H9 (cell line): ENCODE measurements around the gene ADAMTS17. TPM values are rescaled to one million over a fixed set of nuclear protein-coding genes. Genes with fewer than 3 reads are reported as not detected.
A peak's percentile ranks its signal among the peaks of the same experiment; 100 is the strongest.

Source experiments
- DNase-seq: peaks from one replicate; pipeline ENCODE4 v3.0.0-alpha.2; 2017
- H2AFZ ChIP-seq: one replicate; pipeline ENCODE4 v1.6.1; 2013; ENCODE audit warnings: mild to moderate bottlenecking, low read length, control low read depth, moderate library complexity
- H2AK5ac ChIP-seq: 2 replicates; pipeline ENCODE4 v1.6.1; 2013; ENCODE audit warnings: low read length, control low read depth, mixed read lengths; ENCODE audit not compliant: insufficient read length
- H2BK120ac ChIP-seq: one replicate; pipeline ENCODE4 v1.6.1; 2013; ENCODE audit warnings: low read depth, mild to moderate bottlenecking, low read length, control low read depth, inconsistent platforms; ENCODE audit not compliant: poor library complexity, severe bottlenecking
- H2BK12ac ChIP-seq: 2 replicates; pipeline ENCODE4 v1.6.1; 2013; ENCODE audit warnings: low read length, control low read depth, mixed read lengths, low read depth; ENCODE audit not compliant: insufficient read length
- H2BK15ac ChIP-seq: 2 replicates; pipeline ENCODE4 v1.6.1; 2013; ENCODE audit warnings: low read depth, low read length, control low read depth
- H2BK20ac ChIP-seq: one replicate; pipeline ENCODE4 v1.6.1; 2013; ENCODE audit warnings: low read depth, mild to moderate bottlenecking, low read length, control low read depth, inconsistent platforms; ENCODE audit not compliant: poor library complexity, severe bottlenecking
- H2BK5ac ChIP-seq: 2 replicates; pipeline ENCODE4 v1.6.1; 2013; ENCODE audit warnings: low read length, control low read depth, mixed read lengths; ENCODE audit not compliant: insufficient read length
- H3K14ac ChIP-seq: 2 replicates; pipeline ENCODE4 v1.6.1; 2013; ENCODE audit warnings: low read length, control low read depth; ENCODE audit not compliant: insufficient read depth
- H3K18ac ChIP-seq: 2 replicates; pipeline ENCODE4 v1.6.1; 2013; ENCODE audit warnings: low read depth, mild to moderate bottlenecking, mixed read lengths, low read length, control low read depth; ENCODE audit not compliant: insufficient read length
- H3K23ac ChIP-seq: 2 replicates; pipeline ENCODE4 v1.6.1; 2013; ENCODE audit warnings: low read length, control low read depth, mixed read lengths, low read depth; ENCODE audit not compliant: insufficient read length
- H3K23me2 ChIP-seq: 2 replicates; pipeline ENCODE4 v1.6.1; 2013; ENCODE audit warnings: low read depth, mild to moderate bottlenecking, mixed read lengths, low read length, control low read depth; ENCODE audit not compliant: insufficient read length, poor library complexity, severe bottlenecking
- H3K27ac ChIP-seq: 2 replicates; pipeline ENCODE4 v1.5.1; 2013; ENCODE audit warnings: low read length, control low read depth, mixed read lengths, low read depth; ENCODE audit not compliant: insufficient read length
- H3K27me3 ChIP-seq: 2 replicates; pipeline ENCODE4 v1.6.1; 2013; ENCODE audit warnings: low read length, control low read depth, inconsistent platforms; ENCODE audit not compliant: insufficient read depth
- H3K4ac ChIP-seq: 2 replicates; pipeline ENCODE4 v1.6.1; 2013; ENCODE audit warnings: low read depth, mild to moderate bottlenecking, control low read depth, inconsistent platforms, low read length, moderate library complexity
- H3K4me1 ChIP-seq: 2 replicates; pipeline ENCODE4 v1.6.1; 2013; ENCODE audit warnings: low read length, control low read depth, inconsistent platforms; ENCODE audit not compliant: insufficient read depth
- H3K4me2 ChIP-seq: 2 replicates; pipeline ENCODE4 v1.6.1; 2013; ENCODE audit warnings: low read length, control low read depth, mixed read lengths; ENCODE audit not compliant: insufficient read length, insufficient read depth
- H3K56ac ChIP-seq: 2 replicates; pipeline ENCODE4 v1.6.1; 2013; ENCODE audit warnings: low read depth, mild to moderate bottlenecking, mixed read lengths, low read length, control low read depth; ENCODE audit not compliant: insufficient read length
- H3K79me1 ChIP-seq: 2 replicates; pipeline ENCODE4 v1.6.1; 2013; ENCODE audit warnings: low read depth, mild to moderate bottlenecking, moderate library complexity, low read length, control low read depth, inconsistent platforms; ENCODE audit not compliant: insufficient read depth, poor library complexity, severe bottlenecking
- H3K79me2 ChIP-seq: 2 replicates; pipeline ENCODE4 v1.6.1; 2013; ENCODE audit warnings: low read length, control low read depth, inconsistent platforms; ENCODE audit not compliant: insufficient read depth
- H3K9ac ChIP-seq: 2 replicates; pipeline ENCODE4 v1.6.1; 2013; ENCODE audit warnings: low read length, control low read depth, mixed read lengths; ENCODE audit not compliant: insufficient read length; ENCODE audit errors: extremely low read depth
- H3K9me3 ChIP-seq: one replicate; pipeline ENCODE4 v1.6.1; 2013; ENCODE audit warnings: low read depth, low read length, inconsistent platforms; ENCODE audit not compliant: control insufficient read depth
- H3T11ph ChIP-seq: one replicate; pipeline ENCODE4 v1.6.1; 2013; ENCODE audit warnings: mild to moderate bottlenecking, low read length, control low read depth, inconsistent platforms
- H4K20me1 ChIP-seq: one replicate; pipeline ENCODE4 v1.6.1; 2013; ENCODE audit not compliant: control insufficient read depth, insufficient read length, insufficient read depth
- H4K5ac ChIP-seq: 2 replicates; pipeline ENCODE4 v1.6.1; 2013; ENCODE audit warnings: low read depth, mild to moderate bottlenecking, mixed read lengths, low read length, control low read depth; ENCODE audit not compliant: insufficient read length
- H4K8ac ChIP-seq: replicated peaks from 2 replicates; pipeline ENCODE4 v1.6.1; 2013; ENCODE audit warnings: low read length, control low read depth, mixed read lengths, low read depth; ENCODE audit not compliant: insufficient read length
- H4K91ac ChIP-seq: 2 replicates; pipeline ENCODE4 v1.6.1; 2013; ENCODE audit warnings: low read depth, mild to moderate bottlenecking, moderate library complexity, mixed read lengths, low read length, control low read depth; ENCODE audit not compliant: insufficient read length
- H3K27ac Mint-ChIP-seq, 3 experiments: 2 replicates in 2 of 3; 3 replicates in 1 of 3; pipeline ENCODE4 v1.8.0; 2020 to 2021; ENCODE audit warnings: mixed read lengths in 3 of 3, mild to moderate bottlenecking in 1 of 3, moderate library complexity in 1 of 3
- H3K27me3 Mint-ChIP-seq: 2 replicates; pipeline ENCODE4 v1.8.0; 2021; ENCODE audit warnings: low read depth, mild to moderate bottlenecking, moderate library complexity, mixed read lengths
- H3K36me3 Mint-ChIP-seq, 3 experiments: 2 replicates in 2 of 3; 3 replicates in 1 of 3; pipeline ENCODE4 v1.8.0; 2020 to 2021; ENCODE audit warnings: low read depth in 3 of 3, mixed read lengths in 3 of 3; ENCODE audit not compliant: insufficient read depth in 1 of 3
- H3K4me1 Mint-ChIP-seq, 2 experiments: 2 replicates each; pipeline ENCODE4 v1.8.0; 2020; ENCODE audit warnings: mixed read lengths in 2 of 2
- H3K4me3 Mint-ChIP-seq, 2 experiments: 2 replicates in 1 of 2; 3 replicates in 1 of 2; pipeline ENCODE4 v1.8.0; 2020 to 2021; ENCODE audit warnings: mild to moderate bottlenecking in 2 of 2, mixed read lengths in 2 of 2, moderate library complexity in 1 of 2
- H3K9me3 Mint-ChIP-seq, 2 experiments: 2 replicates in 1 of 2; 3 replicates in 1 of 2; pipeline ENCODE4 v1.8.0; 2020; ENCODE audit warnings: mild to moderate bottlenecking in 2 of 2, mixed read lengths in 2 of 2, moderate library complexity in 1 of 2
- CTCF ChIP-seq: fragments of 200-600 bp; sonication (generic); conservative IDR thresholded peaks from 3 replicates; pipeline ENCODE4 v1.8.0; 2021; ENCODE audit warnings: antibody characterized with exemption, mild to moderate bottlenecking
- WGBS: extraction: QIAGEN DNeasy Blood & Tissue Kit; methylation state at CpG from one replicate; pipeline ENCODE4 v1.1.7; 2013; ENCODE audit warnings: missing lambda C conversion rate, low lambda C conversion rate, mixed read lengths; ENCODE audit not compliant: insufficient read length; ENCODE audit errors: extremely low coverage; 5-methylcytosine and 5-hydroxymethylcytosine counted together
- total RNA-seq: library from RNA; stranded (reverse); gene quantifications from 2 replicates; pipeline ENCODE4 v1.2.1, GENCODE V29; 2021

Gene ADAMTS17
- total RNA-seq, 1 experiment from 2014 or later: 2.9 TPM

- Histone ChIP-seq H3K4me1 (no peaks in the 10 kb centered on the region), H3K18ac (no peak overlapping the region), H2BK15ac (no peak overlapping the region), H3K27ac (no peak overlapping the region), H3K4ac (no peak overlapping the region), H3K23ac (no peak overlapping the region), H2BK12ac (no peak overlapping the region), H2AFZ (no peak overlapping the region), H4K20me1 (no peaks in the 10 kb centered on the region), H4K5ac (no peak overlapping the region), H3K79me2 (no peaks in the 10 kb centered on the region), H3K23me2 (no peaks in the 10 kb centered on the region), H3K14ac (no peak overlapping the region), H2BK20ac (no peak overlapping the region), H2AK5ac (no peak overlapping the region), H2BK5ac (no peak overlapping the region), H3K56ac (no peak overlapping the region), H3T11ph (no peak overlapping the region), H4K91ac (no peak overlapping the region), H2BK120ac (no peak overlapping the region), H3K27me3 (no peaks in the 10 kb centered on the region), H3K9me3 (no peaks in the 10 kb centered on the region), H4K8ac (no peak overlapping the region), H3K4me2 (no peak overlapping the region), H3K79me1 (no peaks in the 10 kb centered on the region), H3K9ac (no peak overlapping the region)
- Mint-ChIP-seq H3K4me1 (peaks cover 0 to 2% of the 10 kb centered on the region in 2 experiments; a peak in 1 of 4 replicates), H3K27ac (peak overlapping the region in 2 of 3 experiments; percentile 17 to 49; a peak in 2 of 7 replicates), H3K9me3 (peaks cover 3 to 5% of the 10 kb centered on the region in 2 experiments; a peak in 2 of 5 replicates), H3K27me3 (peaks cover 18% of the 10 kb centered on the region), H3K36me3 (peaks cover 0 to 7% (median 3%) of the 10 kb centered on the region in 3 experiments; a peak in 3 of 7 replicates), H3K4me3 (no peak overlapping the region)
- TF ChIP-seq CTCF: no peak
- DNase-seq: no peak
- WGBS: no CpG with 5 or more reads among the region's 19 CpGs
These were observed 379.7 kb downstream of the ADAMTS17 start for GRCh38 chr15:99962006-99962561.
